OCI-LY1 (cell line): ENCODE results near the gene CCNY.

Source experiments
- EZH2 ChIP-seq: fragments of 200-600 bp; sonication (generic), shearing (Covaris generic); IDR thresholded peaks from 2 replicates; pipeline ENCODE4 v1.8.0; 2017; ENCODE audit warnings: borderline replicate concordance, mixed run types, mild to moderate bottlenecking, antibody characterized with exemption, low read length, moderate library complexity, mixed read lengths
- TF ChIP-seq, protein P1 (sequence below): fragments of 200-600 bp; sonication (generic), shearing (Covaris generic); IDR thresholded peaks from 2 replicates; pipeline ENCODE4 v1.5.1; 2017; ENCODE audit warnings: mild to moderate bottlenecking, antibody characterized with exemption, low read length, moderate library complexity, mixed read lengths

- TF ChIP-seq, protein P1, sequence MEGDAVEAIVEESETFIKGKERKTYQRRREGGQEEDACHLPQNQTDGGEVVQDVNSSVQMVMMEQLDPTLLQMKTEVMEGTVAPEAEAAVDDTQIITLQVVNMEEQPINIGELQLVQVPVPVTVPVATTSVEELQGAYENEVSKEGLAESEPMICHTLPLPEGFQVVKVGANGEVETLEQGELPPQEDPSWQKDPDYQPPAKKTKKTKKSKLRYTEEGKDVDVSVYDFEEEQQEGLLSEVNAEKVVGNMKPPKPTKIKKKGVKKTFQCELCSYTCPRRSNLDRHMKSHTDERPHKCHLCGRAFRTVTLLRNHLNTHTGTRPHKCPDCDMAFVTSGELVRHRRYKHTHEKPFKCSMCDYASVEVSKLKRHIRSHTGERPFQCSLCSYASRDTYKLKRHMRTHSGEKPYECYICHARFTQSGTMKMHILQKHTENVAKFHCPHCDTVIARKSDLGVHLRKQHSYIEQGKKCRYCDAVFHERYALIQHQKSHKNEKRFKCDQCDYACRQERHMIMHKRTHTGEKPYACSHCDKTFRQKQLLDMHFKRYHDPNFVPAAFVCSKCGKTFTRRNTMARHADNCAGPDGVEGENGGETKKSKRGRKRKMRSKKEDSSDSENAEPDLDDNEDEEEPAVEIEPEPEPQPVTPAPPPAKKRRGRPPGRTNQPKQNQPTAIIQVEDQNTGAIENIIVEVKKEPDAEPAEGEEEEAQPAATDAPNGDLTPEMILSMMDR = no peak
- TF ChIP-seq EZH2 = no peak
Observed at GRCh38 chr10:35422228-35422627, 85.9 kb downstream of the CCNY start.
